ENCODE results near the gene GP1BA.

DNA sequence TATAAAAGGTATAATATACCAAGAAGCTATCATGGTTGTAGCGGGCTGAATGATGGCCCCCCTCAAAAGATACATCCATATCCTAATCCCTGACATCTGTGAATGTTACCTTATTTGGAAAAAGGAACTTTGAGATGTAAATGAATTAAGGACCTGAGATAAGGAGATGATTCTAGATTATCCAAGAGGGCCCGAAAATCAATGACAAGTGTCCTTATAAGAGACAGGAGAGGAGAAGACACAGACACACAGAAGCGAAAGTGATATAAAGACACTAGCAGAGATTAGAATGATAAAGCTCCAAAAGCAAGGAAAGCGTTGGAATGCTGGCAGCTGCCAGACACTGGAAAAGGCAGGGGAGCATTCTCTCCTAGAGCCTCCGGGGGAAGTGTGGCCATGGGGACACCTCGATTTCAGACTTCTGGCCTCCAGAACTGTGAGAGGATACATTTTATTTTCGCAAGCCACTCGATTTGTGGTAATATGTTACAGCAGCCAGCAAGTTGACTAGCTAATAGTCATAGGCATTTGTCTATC is 12.5 kb upstream of the GP1BA start:
- TF ChIP-seq, protein P1, sequence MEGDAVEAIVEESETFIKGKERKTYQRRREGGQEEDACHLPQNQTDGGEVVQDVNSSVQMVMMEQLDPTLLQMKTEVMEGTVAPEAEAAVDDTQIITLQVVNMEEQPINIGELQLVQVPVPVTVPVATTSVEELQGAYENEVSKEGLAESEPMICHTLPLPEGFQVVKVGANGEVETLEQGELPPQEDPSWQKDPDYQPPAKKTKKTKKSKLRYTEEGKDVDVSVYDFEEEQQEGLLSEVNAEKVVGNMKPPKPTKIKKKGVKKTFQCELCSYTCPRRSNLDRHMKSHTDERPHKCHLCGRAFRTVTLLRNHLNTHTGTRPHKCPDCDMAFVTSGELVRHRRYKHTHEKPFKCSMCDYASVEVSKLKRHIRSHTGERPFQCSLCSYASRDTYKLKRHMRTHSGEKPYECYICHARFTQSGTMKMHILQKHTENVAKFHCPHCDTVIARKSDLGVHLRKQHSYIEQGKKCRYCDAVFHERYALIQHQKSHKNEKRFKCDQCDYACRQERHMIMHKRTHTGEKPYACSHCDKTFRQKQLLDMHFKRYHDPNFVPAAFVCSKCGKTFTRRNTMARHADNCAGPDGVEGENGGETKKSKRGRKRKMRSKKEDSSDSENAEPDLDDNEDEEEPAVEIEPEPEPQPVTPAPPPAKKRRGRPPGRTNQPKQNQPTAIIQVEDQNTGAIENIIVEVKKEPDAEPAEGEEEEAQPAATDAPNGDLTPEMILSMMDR (IDR thresholded peaks at IDR 0.05; ENCODE audit: extremely low read depth in 1 of 2, insufficient read depth in 1 of 2, low read depth in 1 of 2, low read length in 2 of 2): no peak
- TF ChIP-seq POLR2A (IDR thresholded peaks at IDR 0.05; ENCODE audit: low read depth, low read length) (no peak), POLR2AphosphoS5 (IDR thresholded peaks at IDR 0.05; ENCODE audit: insufficient read depth, low read depth, low read length) (no peak), EZH2 (IDR thresholded peaks at IDR 0.05; ENCODE audit: borderline replicate concordance, low read depth, low read length, severe bottlenecking) (no peak), MYC (IDR thresholded peaks at IDR 0.05; ENCODE audit: low read depth, low read length) (no peak), JUN (IDR thresholded peaks at IDR 0.05; ENCODE audit: borderline replicate concordance, insufficient read depth, insufficient read length, low read depth) (no peak), FOS (IDR thresholded peaks at IDR 0.05; ENCODE audit: borderline replicate concordance, insufficient read depth, low read length) (no peak), GATA2 (IDR thresholded peaks at IDR 0.05; ENCODE audit: insufficient read depth, insufficient read length, low read depth, low read length) (no peak)
- TF ChIP-seq, protein P2, sequence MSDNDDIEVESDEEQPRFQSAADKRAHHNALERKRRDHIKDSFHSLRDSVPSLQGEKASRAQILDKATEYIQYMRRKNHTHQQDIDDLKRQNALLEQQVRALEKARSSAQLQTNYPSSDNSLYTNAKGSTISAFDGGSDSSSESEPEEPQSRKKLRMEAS (IDR thresholded peaks at IDR 0.05; ENCODE audit: insufficient read depth, insufficient read length): no peak
